RWPE2 (cell line): ENCODE measurements around the gene NDST1.

Source experiments
- ATAC-seq: fragments of 200-7000 bp; cut with Tn5 transposase; 3 replicates; pipeline ENCODE4 v1.9.1; 2021; ENCODE audit warnings: low read depth
- DNase-seq: peaks from one replicate; pipeline ENCODE4 v3.0.0-alpha.2; 2020; ENCODE audit warnings: low spot score
- H3K27ac ChIP-seq: fragments of 450-650 bp; 2 replicates; pipeline ENCODE4 v1.5.1; 2017; ENCODE audit warnings: mild to moderate bottlenecking; ENCODE audit not compliant: poor library complexity, severe bottlenecking
- H3K27me3 ChIP-seq: fragments of 250-450 bp; sonication (Bioruptor Pico); 2 replicates; pipeline ENCODE4 v1.5.1; 2021; ENCODE audit warnings: mild to moderate bottlenecking, moderate library complexity; ENCODE audit not compliant: insufficient read depth, poor library complexity, severe bottlenecking
- H3K36me3 ChIP-seq: fragments of 250-450 bp; sonication (Bioruptor Pico); 2 replicates; pipeline ENCODE4 v1.5.1; 2020; ENCODE audit warnings: low read depth, mild to moderate bottlenecking, moderate library complexity
- H3K4me1 ChIP-seq: fragments of 250-450 bp; sonication (Bioruptor Pico); 2 replicates; pipeline ENCODE4 v1.5.1; 2021; ENCODE audit warnings: mild to moderate bottlenecking, moderate library complexity; ENCODE audit not compliant: insufficient read depth, poor library complexity, severe bottlenecking
- H3K4me3 ChIP-seq: fragments of 250-450 bp; sonication (Bioruptor Pico); 2 replicates; pipeline ENCODE4 v1.5.1; 2021; ENCODE audit warnings: mild to moderate bottlenecking, moderate library complexity; ENCODE audit not compliant: severe bottlenecking
- H3K9me3 ChIP-seq: fragments of 250-450 bp; sonication (Bioruptor Pico); 2 replicates; pipeline ENCODE4 v1.5.1; 2021; ENCODE audit warnings: mild to moderate bottlenecking, moderate library complexity; ENCODE audit not compliant: severe bottlenecking
- TF ChIP-seq, protein P1 (sequence below): fragments of 450-650 bp; IDR thresholded peaks from one replicate; pipeline ENCODE4 v1.5.1; 2017; ENCODE audit warnings: mild to moderate bottlenecking, moderate library complexity; ENCODE audit not compliant: poor library complexity, severe bottlenecking

NDST1 gene

DNA sequence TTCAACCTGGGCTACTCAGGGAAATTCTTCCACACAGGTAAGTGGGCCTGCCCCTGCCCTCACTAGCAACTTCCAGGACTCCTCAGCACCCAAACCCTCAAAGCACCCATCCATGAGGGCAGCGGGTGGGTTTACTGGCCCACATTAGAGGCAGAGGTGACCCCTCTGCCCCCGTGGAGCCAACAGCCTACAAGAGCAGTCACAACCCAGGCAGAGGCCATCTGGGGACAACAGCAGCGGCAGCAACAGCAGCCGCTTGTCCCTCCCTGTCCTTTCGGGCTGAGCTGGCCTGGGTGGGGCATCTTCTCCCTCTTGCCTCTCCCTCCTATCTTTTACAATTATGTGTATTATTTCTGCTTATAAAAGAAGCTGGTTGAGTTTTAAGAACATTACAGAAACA is 25.1 kb downstream of the NDST1 start:
- H3K36me3 ChIP-seq: peaks cover 73% of the 10 kb centered on the region
- DNase-seq: no peak
- H3K27ac ChIP-seq: no peak overlapping the region
- H3K9me3 ChIP-seq: no peaks in the 10 kb centered on the region
- H3K4me1 ChIP-seq: no peaks in the 10 kb centered on the region
- TF ChIP-seq, protein P1, sequence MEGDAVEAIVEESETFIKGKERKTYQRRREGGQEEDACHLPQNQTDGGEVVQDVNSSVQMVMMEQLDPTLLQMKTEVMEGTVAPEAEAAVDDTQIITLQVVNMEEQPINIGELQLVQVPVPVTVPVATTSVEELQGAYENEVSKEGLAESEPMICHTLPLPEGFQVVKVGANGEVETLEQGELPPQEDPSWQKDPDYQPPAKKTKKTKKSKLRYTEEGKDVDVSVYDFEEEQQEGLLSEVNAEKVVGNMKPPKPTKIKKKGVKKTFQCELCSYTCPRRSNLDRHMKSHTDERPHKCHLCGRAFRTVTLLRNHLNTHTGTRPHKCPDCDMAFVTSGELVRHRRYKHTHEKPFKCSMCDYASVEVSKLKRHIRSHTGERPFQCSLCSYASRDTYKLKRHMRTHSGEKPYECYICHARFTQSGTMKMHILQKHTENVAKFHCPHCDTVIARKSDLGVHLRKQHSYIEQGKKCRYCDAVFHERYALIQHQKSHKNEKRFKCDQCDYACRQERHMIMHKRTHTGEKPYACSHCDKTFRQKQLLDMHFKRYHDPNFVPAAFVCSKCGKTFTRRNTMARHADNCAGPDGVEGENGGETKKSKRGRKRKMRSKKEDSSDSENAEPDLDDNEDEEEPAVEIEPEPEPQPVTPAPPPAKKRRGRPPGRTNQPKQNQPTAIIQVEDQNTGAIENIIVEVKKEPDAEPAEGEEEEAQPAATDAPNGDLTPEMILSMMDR: no peak
- H3K27me3 ChIP-seq: no peaks in the 10 kb centered on the region
- no peak overlapping the region for H3K4me3 ChIP-seq
- ATAC-seq: no peak

- TF ChIP-seq, protein P1: no peak
- no peak for DNase-seq
- Histone ChIP-seq H3K9me3 (no peaks in the 10 kb centered on the region), H3K36me3 (peaks cover 73% of the 10 kb centered on the region), H3K27ac (no peak overlapping the region), H3K27me3 (no peaks in the 10 kb centered on the region), H3K4me3 (no peak overlapping the region), H3K4me1 (no peaks in the 10 kb centered on the region)
- ATAC-seq: no peak
These were observed 26.9 kb downstream of the NDST1 start for GRCh38 chr5:150534811-150535210.

DNA sequence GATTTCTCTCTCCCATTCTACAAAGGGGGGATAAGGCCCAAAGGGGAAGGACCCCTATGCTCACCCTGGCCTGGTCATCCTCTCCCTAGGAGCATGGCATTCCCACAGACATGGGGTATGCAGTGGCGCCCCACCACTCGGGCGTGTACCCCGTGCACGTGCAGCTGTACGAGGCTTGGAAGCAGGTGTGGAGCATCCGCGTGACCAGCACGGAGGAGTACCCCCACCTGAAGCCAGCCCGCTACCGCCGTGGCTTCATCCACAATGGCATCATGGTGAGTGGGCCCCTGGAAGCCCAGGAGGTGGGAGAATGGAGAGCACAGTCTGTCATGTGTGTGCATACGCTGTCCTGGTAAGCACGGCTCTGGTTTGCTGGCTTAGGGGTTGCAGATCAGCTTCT is 27.7 kb downstream of the NDST1 start:
- TF ChIP-seq, protein P1: no peak
- no peaks in the 10 kb centered on the region for H3K9me3 ChIP-seq
- no peak overlapping the region for H3K27ac ChIP-seq
- H3K36me3 ChIP-seq: peaks cover 79% of the 10 kb centered on the region
- no peak for ATAC-seq
- H3K4me1 ChIP-seq: peaks cover 1% of the 10 kb centered on the region
- no peak overlapping the region for H3K4me3 ChIP-seq
- DNase-seq: no peak
- H3K27me3 ChIP-seq: no peaks in the 10 kb centered on the region

GRCh38 chr5:150538007-150538917 is 30.3 kb downstream of the NDST1 start:
- H3K36me3 ChIP-seq: peaks cover 86% of the 10 kb centered on the region

More at GRCh38 chr5:150538007-150538917, 30.3 kb downstream of the NDST1 start:
- Histone ChIP-seq H3K4me1 (peaks cover 8% of the 10 kb centered on the region), H3K27me3 (no peaks in the 10 kb centered on the region), H3K9me3 (no peaks in the 10 kb centered on the region), H3K4me3 (no peak overlapping the region), H3K27ac (no peak overlapping the region)
- TF ChIP-seq, protein P1: no peak
- peak; percentile 28; the same call in 1 of the 3 replicates for ATAC-seq
- DNase-seq: no peak
